CD14-positive monocyte (primary cell): ENCODE results near the gene SEPTIN5. TPM values are rescaled to one million over a fixed set of nuclear protein-coding genes. Genes with fewer than 3 reads are reported as not detected.

Experiments used
- DNase-seq, 3 donors: peaks; one replicate each; pipeline ENCODE4 v3.0.0-alpha.2; 2011 to 2022
- H2AFZ ChIP-seq: 2 replicates; pipeline ENCODE4 v1.6.0; 2012; ENCODE audit warnings: mild to moderate bottlenecking, low read depth, low read length, inconsistent platforms; ENCODE audit not compliant: insufficient read depth, poor library complexity, severe bottlenecking
- H3K27ac ChIP-seq, 2 donors: 1 replicate in 1 of 2; 2 replicates in 1 of 2; pipeline ENCODE4 v1.5.1; 2012 to 2013; ENCODE audit warnings: low read length in 2 of 2, control low read depth in 1 of 2, inconsistent platforms in 1 of 2, low read depth in 1 of 2, mild to moderate bottlenecking in 1 of 2
- H3K27me3 ChIP-seq, 2 donors: one replicate each; pipeline versions ENCODE4 v1.6.0 to v1.6.1; 2011 to 2013; ENCODE audit warnings: low read length in 2 of 2; ENCODE audit not compliant: control insufficient read depth in 2 of 2, insufficient read depth in 2 of 2
- H3K36me3 ChIP-seq, 2 donors: replicated peaks in 1 of 2; 1 replicate in 1 of 2; 2 replicates in 1 of 2; pipeline versions ENCODE4 v1.5.1 to v1.6.1; 2012 to 2013; ENCODE audit warnings: low read length in 2 of 2, control low read depth in 1 of 2, inconsistent platforms in 1 of 2, mild to moderate bottlenecking in 1 of 2; ENCODE audit not compliant: insufficient read depth in 2 of 2, control insufficient read depth in 1 of 2
- H3K4me1 ChIP-seq, 2 donors: 1 replicate in 1 of 2; 2 replicates in 1 of 2; pipeline versions ENCODE4 v1.5.1 to v1.6.1; 2012 to 2013; ENCODE audit warnings: low read length in 2 of 2, control low read depth in 1 of 2, inconsistent platforms in 1 of 2, mild to moderate bottlenecking in 1 of 2, moderate library complexity in 1 of 2; ENCODE audit not compliant: insufficient read depth in 2 of 2, control insufficient read depth in 1 of 2
- H3K4me2 ChIP-seq: replicated peaks from 2 replicates; pipeline ENCODE3; 2012; ENCODE audit warnings: low read length, moderate library complexity, mild to moderate bottlenecking; ENCODE audit not compliant: poor library complexity, severe bottlenecking; ENCODE audit errors: extremely low read depth
- H3K4me3 ChIP-seq, 3 experiments: fragments of 200-600 bp in 1 of 3; sonication (generic) in 1 of 3; replicated peaks in 1 of 3; 1 replicate in 2 of 3; 2 replicates in 1 of 3; pipeline ENCODE4 v1.5.1; 2011 to 2013; ENCODE audit warnings: low read length in 3 of 3, mild to moderate bottlenecking in 3 of 3, control low read depth in 2 of 3, low read depth in 2 of 3, inconsistent platforms in 1 of 3, moderate library complexity in 1 of 3
- H3K79me2 ChIP-seq: 2 replicates; pipeline ENCODE4 v1.6.0; 2012; ENCODE audit warnings: mild to moderate bottlenecking, control low read depth, inconsistent platforms, low read length, moderate library complexity; ENCODE audit not compliant: insufficient read depth
- H3K9ac ChIP-seq: 2 replicates; pipeline ENCODE4 v1.6.0; 2017; ENCODE audit warnings: low read length, mild to moderate bottlenecking; ENCODE audit not compliant: insufficient read depth, poor library complexity, severe bottlenecking
- H3K9me3 ChIP-seq, 2 donors: replicated peaks in 1 of 2; 1 replicate in 1 of 2; 2 replicates in 1 of 2; pipeline versions ENCODE4 v1.5.1 to v1.6.1; 2012 to 2013; ENCODE audit warnings: low read length in 2 of 2, control low read depth in 1 of 2; ENCODE audit not compliant: control insufficient read depth in 1 of 2, insufficient read depth in 1 of 2
- H4K20me1 ChIP-seq: 2 replicates; pipeline ENCODE4 v1.6.0; 2012; ENCODE audit warnings: mild to moderate bottlenecking, low read length, control low read depth, moderate library complexity; ENCODE audit not compliant: insufficient read depth
- H3K27ac Mint-ChIP-seq, 7 donors: one replicate each; pipeline ENCODE4 v1.8.0; 2020; ENCODE audit warnings: mild to moderate bottlenecking in 7 of 7, mixed read lengths in 7 of 7, moderate library complexity in 6 of 7, inconsistent platforms in 2 of 7
- H3K27me3 Mint-ChIP-seq, 3 donors: one replicate each; pipeline ENCODE4 v1.8.0; 2021 to 2022; ENCODE audit warnings: low read depth in 3 of 3, mild to moderate bottlenecking in 3 of 3, mixed read lengths in 3 of 3, moderate library complexity in 3 of 3, inconsistent platforms in 1 of 3
- H3K36me3 Mint-ChIP-seq, 2 donors: one replicate each; pipeline ENCODE4 v1.8.0; 2020; ENCODE audit warnings: mixed read lengths in 2 of 2, inconsistent platforms in 1 of 2, mild to moderate bottlenecking in 1 of 2
- H3K4me1 Mint-ChIP-seq: one replicate; pipeline ENCODE4 v1.8.0; 2020; ENCODE audit warnings: mild to moderate bottlenecking, mixed read lengths
- H3K4me3 Mint-ChIP-seq, 2 donors: one replicate each; pipeline ENCODE4 v1.8.0; 2020; ENCODE audit warnings: mild to moderate bottlenecking in 2 of 2, mixed read lengths in 2 of 2, moderate library complexity in 1 of 2
- H3K9me3 Mint-ChIP-seq, 7 donors: one replicate each; pipeline ENCODE4 v1.8.0; 2020 to 2022; ENCODE audit warnings: mixed read lengths in 7 of 7, mild to moderate bottlenecking in 6 of 7, moderate library complexity in 6 of 7, inconsistent platforms in 2 of 7
- CTCF ChIP-seq: fragments of 200-600 bp; IDR thresholded peaks from one replicate; pipeline ENCODE4 v1.8.0; 2022; ENCODE audit warnings: antibody characterized with exemption, mild to moderate bottlenecking
- WGBS: methylation state at CpG from one replicate; pipeline ENCODE4 v1.1.5; 2013; ENCODE audit warnings: missing lambda C conversion rate; ENCODE audit not compliant: insufficient coverage; 5-methylcytosine and 5-hydroxymethylcytosine counted together
- intact Hi-C, 2 donors: fragments of 100-400 bp; cut with micrococcal nuclease; formaldehyde crosslinking; loops; one replicate each; pipeline versions ENCODE4 v1.15.0 to v1.15.1; 2023
- polyA plus RNA-seq, 3 donors: library from polyadenylated mRNA; depleted of rRNA in 1 of 3; unstranded in 2 of 3; stranded (reverse) in 1 of 3; fragments of 300-500 nt in 2 of 3; fragments of >200 nt in 1 of 3; fragmentation: Illumina TruSeq in 2 of 3; gene quantifications; 1 replicate in 2 of 3; 2 replicates in 1 of 3; pipeline ENCODE4 v1.2.3, GENCODE V29; 2012 to 2021

The SEPTIN5 gene
- polyA plus RNA-seq, 3 donors = 0.50 to 0.64 TPM; not detected in 1

GRCh38 chr22:19678949-19679521, 35.3 kb upstream of the SEPTIN5 start:
- 93% methylated on average over 6 of the region's 11 CpGs for WGBS
- intact Hi-C loops = loop anchor here in 1 of 2 donors (2.0 kb wide), 1 partner anchor 38 kb away; no protein-coding TSS in a partner anchor
- peaks cover 0 to 2% (median 0%) of the 10 kb centered on the region in 7 donors for H3K9me3 Mint-ChIP-seq
- Histone ChIP-seq H2AFZ (no peak overlapping the region), H3K9me3 (no peaks in the 10 kb centered on the region), H3K27me3 (no peaks in the 10 kb centered on the region), H3K4me2 (no peak overlapping the region), H3K36me3 (no peaks in the 10 kb centered on the region), H3K27ac (no peak overlapping the region), H3K4me3 (no peak overlapping the region), H4K20me1 (no peaks in the 10 kb centered on the region), H3K9ac (no peak overlapping the region), H3K4me1 (no peaks in the 10 kb centered on the region), H3K79me2 (no peaks in the 10 kb centered on the region)
- peaks cover 8% of the 10 kb centered on the region for H3K4me1 Mint-ChIP-seq
- peaks cover 8 to 19% (median 16%) of the 10 kb centered on the region in 3 donors for H3K27me3 Mint-ChIP-seq
- H3K27ac Mint-ChIP-seq = no peak overlapping the region
- H3K4me3 Mint-ChIP-seq = no peak overlapping the region
- no peaks in the 10 kb centered on the region for H3K36me3 Mint-ChIP-seq
- no peak for DNase-seq
- no peak for TF ChIP-seq CTCF

GRCh38 chr22:19679522-19680101, 34.7 kb upstream of the SEPTIN5 start:
- no peaks in the 10 kb centered on the region for H3K36me3 ChIP-seq
- H3K9me3 Mint-ChIP-seq = peaks cover 0 to 2% (median 0%) of the 10 kb centered on the region in 7 donors
- peaks cover 8% of the 10 kb centered on the region for H3K4me1 Mint-ChIP-seq

More at GRCh38 chr22:19679522-19680101, 34.7 kb upstream of the SEPTIN5 start:
- Histone ChIP-seq H3K9me3 (no peaks in the 10 kb centered on the region), H4K20me1 (no peaks in the 10 kb centered on the region), H3K9ac (no peak overlapping the region), H3K27ac (no peak overlapping the region), H3K4me3 (no peak overlapping the region), H3K27me3 (no peaks in the 10 kb centered on the region), H3K79me2 (no peaks in the 10 kb centered on the region), H2AFZ (no peak overlapping the region), H3K4me2 (no peak overlapping the region), H3K4me1 (no peaks in the 10 kb centered on the region)
- Mint-ChIP-seq H3K27ac (no peak overlapping the region), H3K27me3 (peaks cover 12 to 16% (median 14%) of the 10 kb centered on the region in 3 donors), H3K36me3 (no peaks in the 10 kb centered on the region), H3K4me3 (no peak overlapping the region)
- peak; percentile 99 for TF ChIP-seq CTCF
- whole genome bisulfite sequencing = 48% methylated on average over 13 of the region's 14 CpGs
- intact Hi-C loops = loop anchor here (2.0 to 5.0 kb wide), 2 partner anchors 37 to 38 kb away; no protein-coding TSS in a partner anchor
- peak; percentile 35 to 51 (median 44) for DNase-seq
